DND-41 (cell line): Measurements from ENCODE around the gene ANKRD39.

Experiments
- ATAC-seq: fragments of 200-7000 bp; cut with Tn5 transposase; 3 replicates; pipeline ENCODE4 v1.9.1; 2021; ENCODE audit warnings: low read depth; ENCODE audit not compliant: insufficient read depth
- DNase-seq: peaks from one replicate; pipeline ENCODE4 v3.0.0-alpha.2; 2020
- H2AFZ ChIP-seq: 2 replicates; pipeline ENCODE4 v1.6.0; 2012; ENCODE audit warnings: low read depth, low read length
- H3K27ac ChIP-seq: 2 replicates; pipeline ENCODE4 v1.5.1; 2012; ENCODE audit warnings: low read length, inconsistent platforms
- H3K27me3 ChIP-seq: fragments of 200-600 bp; sonication (generic); 2 replicates; pipeline ENCODE4 v1.6.0; 2012; ENCODE audit warnings: low read length, mild to moderate bottlenecking, inconsistent platforms; ENCODE audit not compliant: insufficient read depth, poor library complexity
- H3K36me3 ChIP-seq: 2 replicates; pipeline ENCODE4 v1.5.1; 2012; ENCODE audit warnings: low read length, inconsistent platforms; ENCODE audit not compliant: insufficient read depth
- H3K4me1 ChIP-seq: 2 replicates; pipeline ENCODE4 v1.5.1; 2012; ENCODE audit warnings: mild to moderate bottlenecking, low read length; ENCODE audit not compliant: insufficient read depth
- H3K4me2 ChIP-seq: 2 replicates; pipeline ENCODE4 v1.6.0; 2012; ENCODE audit warnings: mild to moderate bottlenecking, moderate library complexity, low read length, inconsistent platforms; ENCODE audit not compliant: insufficient read depth
- H3K4me3 ChIP-seq, 2 experiments: fragments of 200-600 bp in 1 of 2; shearing (Covaris generic) in 1 of 2; 2 replicates each; pipeline ENCODE4 v1.5.1; 2012 to 2016; ENCODE audit warnings: inconsistent platforms in 2 of 2, low read length in 2 of 2, mild to moderate bottlenecking in 2 of 2, low read depth in 1 of 2, moderate library complexity in 1 of 2
- H3K79me2 ChIP-seq: 2 replicates; pipeline ENCODE4 v1.6.0; 2012; ENCODE audit warnings: low read length, inconsistent platforms; ENCODE audit not compliant: insufficient read depth
- H3K9ac ChIP-seq: 2 replicates; pipeline ENCODE4 v1.6.0; 2012; ENCODE audit warnings: low read depth, mild to moderate bottlenecking, inconsistent platforms, low read length, moderate library complexity
- H3K9me3 ChIP-seq: 2 replicates; pipeline ENCODE4 v1.5.1; 2012; ENCODE audit warnings: low read length, moderate library complexity, mild to moderate bottlenecking, inconsistent platforms; ENCODE audit not compliant: insufficient read depth, severe bottlenecking
- H4K20me1 ChIP-seq: 2 replicates; pipeline ENCODE4 v1.6.0; 2012; ENCODE audit warnings: low read length; ENCODE audit not compliant: insufficient read depth
- CTCF ChIP-seq: IDR thresholded peaks from 2 replicates; pipeline ENCODE4 v1.5.1; 2012; ENCODE audit warnings: borderline replicate concordance, low read length, moderate library complexity, mild to moderate bottlenecking; ENCODE audit not compliant: poor library complexity, severe bottlenecking; ENCODE audit errors: extremely low read depth
- EZH2 ChIP-seq: IDR thresholded peaks from 3 replicates; pipeline ENCODE4 v1.6.1; 2012; ENCODE audit warnings: borderline replicate concordance, low read depth, mild to moderate bottlenecking, moderate library complexity, low read length, inconsistent platforms; ENCODE audit not compliant: severe bottlenecking

The ANKRD39 gene

GRCh38 chr2:96841701-96842495 is 15.9 kb downstream of the ANKRD39 start:
- Histone ChIP-seq H3K4me1 (no peaks in the 10 kb centered on the region), H4K20me1 (peaks cover 8% of the 10 kb centered on the region), H3K4me3 (no peak overlapping the region), H3K9ac (no peak overlapping the region), H3K36me3 (peaks cover 46% of the 10 kb centered on the region), H2AFZ (no peak overlapping the region), H3K4me2 (no peak overlapping the region), H3K27ac (no peak overlapping the region), H3K79me2 (no peaks in the 10 kb centered on the region), H3K27me3 (no peaks in the 10 kb centered on the region), H3K9me3 (no peaks in the 10 kb centered on the region)
- TF ChIP-seq EZH2 (no peak), CTCF (no peak)
- no peak for ATAC-seq
- no peak for DNase-seq

GRCh38 chr2:96839875-96840850 is 17.7 kb downstream of the ANKRD39 start:
- H4K20me1 ChIP-seq, result peaks cover 10% of the 10 kb centered on the region

GRCh38 chr2:96839293-96839874 is 18.4 kb downstream of the ANKRD39 start:
- H3K4me3 ChIP-seq, result no peak overlapping the region
- TF ChIP-seq EZH2 (no peak), CTCF (no peak)
- peak; percentile 23; the same call in 1 of the 3 replicates for ATAC-seq
- H3K36me3 ChIP-seq, result peaks cover 58% of the 10 kb centered on the region
- H3K27me3 ChIP-seq, result no peaks in the 10 kb centered on the region
- no peak overlapping the region for H3K9ac ChIP-seq
- peak; percentile 21 for DNase-seq
- H3K27ac ChIP-seq, result no peak overlapping the region
- H3K79me2 ChIP-seq, result no peaks in the 10 kb centered on the region
- H3K9me3 ChIP-seq, result no peaks in the 10 kb centered on the region
- H2AFZ ChIP-seq, result no peak overlapping the region
- H3K4me1 ChIP-seq, result no peaks in the 10 kb centered on the region
- peaks cover 13% of the 10 kb centered on the region for H4K20me1 ChIP-seq
- no peak overlapping the region for H3K4me2 ChIP-seq

More at GRCh38 chr2:96839875-96840850, 17.7 kb downstream of the ANKRD39 start:
- no peak overlapping the region for H2AFZ ChIP-seq
- ATAC-seq (0 out of 3 replicates have a peak, but pooled peaks have one; percentile 7), DNase-seq (no peak)
- no peak overlapping the region for H3K4me2 ChIP-seq
- H3K27ac ChIP-seq, result no peak overlapping the region
- TF ChIP-seq EZH2 (no peak), CTCF (no peak)
- no peak overlapping the region for H3K9ac ChIP-seq
- no peaks in the 10 kb centered on the region for H3K27me3 ChIP-seq
- peaks cover 53% of the 10 kb centered on the region for H3K36me3 ChIP-seq
- no peaks in the 10 kb centered on the region for H3K79me2 ChIP-seq
- H3K4me1 ChIP-seq, result no peaks in the 10 kb centered on the region
- no peak overlapping the region for H3K4me3 ChIP-seq
- H3K9me3 ChIP-seq, result no peaks in the 10 kb centered on the region
